Stimulated activated naive CD8-positive, alpha-beta T cell treated with anti-CD3 and anti-CD28 coated beads, Interleukin-15, Interleukin-2, amounts not matched to agents 100 U/mL and 50 U/mL, for 24 hours (primary cell): ENCODE measurements around the gene TMEM168.
"Not testable (repeated sequence)": the region's sequence is repeated elsewhere in the genome, so short reads cannot be mapped to it uniquely, and the experiment has no call there.

ENCODE experiments used
- ATAC-seq: fragments of 150-1000 bp; cut with Tn5 transposase; one replicate; pipeline ENCODE4 v1.10.0; 2021
- DNase-seq: peaks from one replicate; pipeline ENCODE4 v3.0.0; 2021

The TMEM168 gene

DNA sequence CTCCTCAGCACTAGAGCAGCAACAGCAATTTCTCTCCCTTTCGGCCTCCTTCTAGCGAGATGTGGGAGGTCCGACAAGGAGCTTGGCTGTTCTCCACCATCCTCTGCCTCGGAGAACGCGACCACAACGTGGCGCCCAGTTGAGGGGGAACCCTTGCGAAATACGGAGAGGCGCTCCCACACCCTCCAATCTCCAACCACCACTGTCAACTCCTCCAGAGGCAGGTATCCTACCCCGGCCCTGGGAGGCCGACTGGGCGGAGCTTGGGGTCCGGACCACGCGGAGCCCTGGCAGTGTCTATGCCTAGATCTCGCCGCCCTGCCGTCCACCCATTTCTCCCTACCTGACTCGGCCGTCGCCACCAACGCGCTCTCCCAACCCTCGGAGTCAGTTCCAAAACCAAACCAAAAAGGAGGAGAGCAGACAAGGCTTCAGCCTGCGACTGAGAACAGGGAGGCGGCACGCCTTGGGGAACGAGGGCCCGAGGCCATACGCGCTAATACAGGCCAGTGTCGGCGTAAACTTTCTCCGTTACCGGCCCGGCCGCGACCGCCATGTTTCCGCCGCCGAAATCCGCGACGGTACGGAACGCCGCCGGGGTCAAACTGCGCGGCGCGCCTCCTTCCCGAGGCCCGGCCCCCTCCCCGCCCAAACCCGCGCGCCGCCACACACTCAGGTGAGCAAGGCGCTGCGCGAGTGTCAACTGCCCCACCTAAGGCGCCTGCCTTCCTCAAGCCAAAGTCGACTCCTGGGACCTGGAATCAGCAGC, at the start of gene TMEM168:
TSS of gene TMEM168 (minus strand) at position 577 of the 769 bp plus-strand sequence. CDS start 5,568 bp downstream, outside the sequence.
- peak; percentile 92 for DNase-seq
- peak; percentile 94 for ATAC-seq

DNA sequence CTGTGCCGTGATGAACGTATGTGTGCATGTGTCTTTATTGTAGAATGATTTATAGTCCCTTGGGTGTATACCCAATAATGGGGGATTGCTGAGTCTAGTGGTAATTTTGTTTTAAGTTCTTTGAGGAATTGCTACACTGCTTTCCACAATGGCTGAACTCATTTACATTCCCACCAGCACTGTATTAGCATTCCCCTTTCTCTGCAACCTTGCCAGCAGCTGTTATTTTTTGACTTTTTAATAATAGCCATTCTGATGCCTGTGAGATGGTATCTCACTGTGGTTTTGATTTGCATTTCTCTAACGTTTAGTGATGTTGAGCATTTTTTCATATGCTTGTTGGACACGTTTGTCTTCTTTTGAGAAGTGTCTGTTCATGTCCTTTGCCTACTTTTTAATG, 45.7 kb upstream of the TMEM168 start:
- not testable (repeated sequence) for ATAC-seq, DNase-seq

- ATAC-seq, result no peak
- DNase-seq, result no peak
Observed at GRCh38 chr7:112833082-112833481, 42.9 kb upstream of the TMEM168 start.

DNA sequence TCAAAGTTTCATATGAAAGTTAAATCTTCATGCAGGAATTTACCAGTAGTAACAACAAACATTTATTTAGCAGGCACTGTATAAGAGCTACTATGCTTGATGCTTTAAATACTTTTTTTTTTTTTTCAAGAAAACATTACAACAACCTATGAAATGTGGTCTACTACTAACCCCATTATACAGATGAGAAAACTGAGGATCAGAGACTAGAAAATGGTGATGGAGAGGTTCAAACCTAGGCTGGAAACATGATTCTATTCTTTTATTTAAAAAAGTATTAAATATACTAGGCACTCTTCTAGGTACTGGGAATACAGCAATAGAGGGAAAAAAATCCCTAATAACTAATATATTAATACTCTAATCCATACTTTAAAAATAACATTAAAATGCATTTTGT, 40.6 kb upstream of the TMEM168 start:
- ATAC-seq (no peak), DNase-seq (no peak)

GRCh38 chr7:112828696-112829095, 38.5 kb upstream of the TMEM168 start:
- no peak for DNase-seq

GRCh38 chr7:112821345-112821744, 31.2 kb upstream of the TMEM168 start:
- DNase-seq, result no peak
- no peak for ATAC-seq

More at GRCh38 chr7:112828696-112829095, 38.5 kb upstream of the TMEM168 start:
- no peak for ATAC-seq

DNA sequence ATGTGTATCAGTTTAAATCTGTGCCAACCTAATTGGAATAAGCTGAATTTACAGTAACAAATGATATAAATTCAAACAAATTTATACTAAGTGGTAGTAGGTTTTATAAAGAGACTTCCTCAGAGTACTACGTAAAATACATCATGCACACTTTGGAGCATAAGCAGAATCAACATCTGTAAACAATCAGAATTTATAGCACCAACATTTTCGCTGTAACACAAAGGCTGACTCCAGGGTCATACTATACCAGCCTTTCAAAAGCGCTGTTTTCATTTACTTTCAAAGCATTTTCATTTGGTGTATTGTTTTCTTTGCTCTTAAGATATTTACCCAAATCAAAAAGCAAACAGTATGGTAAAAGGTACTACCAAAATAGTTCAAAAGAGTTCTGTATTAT, 29.3 kb upstream of the TMEM168 start:
- DNase-seq (no peak), ATAC-seq (no peak)

DNA sequence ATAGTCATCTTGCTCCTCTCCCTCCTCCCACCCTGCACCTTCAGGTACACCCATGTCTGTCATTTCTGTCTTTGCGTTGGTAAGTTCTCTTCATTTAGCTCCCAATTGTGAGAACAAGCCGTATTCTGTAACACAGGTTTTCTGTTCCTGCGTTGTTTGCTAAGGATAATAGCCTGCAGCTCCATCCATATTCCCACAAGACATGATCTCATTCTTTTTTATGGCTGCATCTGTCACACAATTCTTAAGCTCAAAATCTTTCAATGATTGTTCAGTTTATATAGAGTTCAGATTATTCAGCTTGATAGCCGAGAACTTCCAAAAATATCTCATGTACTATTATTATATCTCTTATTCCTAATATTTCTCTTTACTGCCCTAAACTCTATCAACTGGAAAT, 16.0 kb upstream of the TMEM168 start:
- ATAC-seq (no peak), DNase-seq (no peak)

- no peak for ATAC-seq
- no peak for DNase-seq
Observed at GRCh38 chr7:112802406-112802805, 12.2 kb upstream of the TMEM168 start.

- ATAC-seq (no peak), DNase-seq (no peak)
Observed at GRCh38 chr7:112800486-112800885, 10.3 kb upstream of the TMEM168 start.

DNA sequence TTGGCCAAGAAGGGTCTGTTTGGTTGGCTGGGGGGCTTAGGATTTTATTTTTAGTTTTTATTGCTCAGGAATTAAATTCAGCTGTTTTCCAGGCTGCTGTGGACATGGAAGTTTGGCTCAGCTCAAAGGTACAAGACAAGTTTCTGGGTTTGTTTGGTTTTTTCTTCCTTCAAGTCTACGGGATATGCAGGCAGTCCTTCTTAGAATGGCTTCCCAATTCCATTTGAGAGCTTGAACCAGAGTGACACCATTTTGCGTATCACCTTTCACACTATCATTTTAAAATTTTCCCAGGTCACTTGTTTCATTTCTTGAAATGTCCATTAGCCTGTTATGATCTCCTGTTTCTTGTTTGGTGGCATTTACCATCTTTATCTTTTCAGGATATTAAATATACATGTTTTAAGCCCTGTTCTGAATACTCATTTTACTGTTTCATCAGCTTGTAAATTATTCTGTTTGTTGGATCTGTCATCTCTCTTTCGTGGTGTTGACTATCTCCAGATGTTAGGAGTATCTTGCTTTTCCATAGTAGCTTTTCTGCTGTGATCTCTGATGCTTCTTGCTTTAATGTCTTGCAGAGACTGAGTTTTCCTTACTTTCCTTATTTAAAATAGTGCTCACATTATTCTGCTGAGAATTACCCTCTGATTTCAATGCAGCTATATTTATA, 9.4 kb upstream of the TMEM168 start:
- no peak for ATAC-seq
- DNase-seq, result no peak

GRCh38 chr7:112798274-112799159, 8.3 kb upstream of the TMEM168 start:
- DNase-seq (no peak), ATAC-seq (peak; percentile 45)

DNA sequence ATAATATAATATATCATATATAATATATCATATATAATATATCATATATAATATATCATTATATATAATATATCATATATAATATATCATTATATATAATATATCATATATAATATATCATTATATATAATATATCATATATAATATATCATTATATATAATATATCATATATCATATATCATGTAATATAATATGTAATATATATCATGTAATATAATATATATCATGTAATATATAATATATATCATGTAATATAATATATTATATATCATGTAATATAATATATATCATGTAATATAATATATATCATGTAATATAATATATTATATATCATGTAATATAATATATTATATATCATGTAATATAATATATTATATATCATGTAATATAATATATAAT, 6.4 kb upstream of the TMEM168 start:
- DNase-seq, ATAC-seq: not testable (repeated sequence)

DNA sequence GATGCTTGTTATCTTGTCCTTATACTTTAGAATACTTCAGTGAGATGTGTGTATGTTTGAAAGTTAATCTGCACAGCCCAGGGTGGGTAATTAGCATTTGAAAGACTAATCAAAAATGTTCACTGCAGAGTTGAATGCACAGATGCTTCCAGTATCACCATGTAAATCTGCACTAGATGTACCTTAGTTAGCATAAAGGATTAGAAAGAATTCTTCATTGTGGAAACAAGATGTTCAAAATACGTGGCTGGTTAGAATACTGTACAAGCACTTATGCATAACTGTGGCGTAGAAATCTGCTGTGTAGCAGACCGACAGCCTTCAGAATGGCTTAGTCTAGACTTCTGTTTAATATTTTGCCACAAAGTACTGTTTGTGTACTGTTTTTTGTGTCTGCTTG, 2.2 kb upstream of the TMEM168 start:
- ATAC-seq, result no peak

DNA sequence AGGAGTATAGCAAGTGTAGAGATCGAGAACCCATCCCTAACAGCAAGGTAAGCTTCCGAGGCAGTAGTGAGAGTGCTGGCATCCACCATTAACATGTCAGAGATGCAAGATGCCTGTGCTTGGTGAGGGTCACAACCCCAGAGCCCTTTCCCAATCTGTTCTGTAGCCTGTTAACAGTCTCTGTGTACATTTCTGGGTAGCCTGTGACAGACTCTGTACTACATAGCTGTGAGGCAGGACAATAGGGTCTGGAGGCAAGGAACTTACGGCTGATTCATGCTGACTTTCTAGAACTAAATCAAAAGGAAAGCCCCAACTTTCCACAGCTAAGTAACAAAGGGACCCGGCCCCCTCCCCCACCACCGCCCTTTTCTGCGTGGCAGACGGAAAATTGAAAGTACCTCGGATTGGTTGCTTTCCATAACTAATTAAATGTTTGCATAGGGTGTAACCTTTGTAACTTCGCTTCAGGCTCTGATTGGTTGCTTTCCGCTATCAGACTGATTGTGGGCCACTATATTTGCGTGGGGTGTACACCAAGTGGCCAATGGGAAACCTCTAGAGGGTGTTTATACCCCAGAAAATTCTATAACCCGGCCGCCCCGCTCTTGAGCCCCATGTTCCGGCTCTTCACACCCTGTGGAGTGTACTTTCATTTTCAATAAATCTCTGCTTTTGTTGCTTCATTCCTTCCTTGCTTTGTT, 1.4 kb upstream of the TMEM168 start:
- ATAC-seq (no peak), DNase-seq (no peak)

More for the DNA sequence above, 2.2 kb upstream of the TMEM168 start:
- no peak for DNase-seq

DNA sequence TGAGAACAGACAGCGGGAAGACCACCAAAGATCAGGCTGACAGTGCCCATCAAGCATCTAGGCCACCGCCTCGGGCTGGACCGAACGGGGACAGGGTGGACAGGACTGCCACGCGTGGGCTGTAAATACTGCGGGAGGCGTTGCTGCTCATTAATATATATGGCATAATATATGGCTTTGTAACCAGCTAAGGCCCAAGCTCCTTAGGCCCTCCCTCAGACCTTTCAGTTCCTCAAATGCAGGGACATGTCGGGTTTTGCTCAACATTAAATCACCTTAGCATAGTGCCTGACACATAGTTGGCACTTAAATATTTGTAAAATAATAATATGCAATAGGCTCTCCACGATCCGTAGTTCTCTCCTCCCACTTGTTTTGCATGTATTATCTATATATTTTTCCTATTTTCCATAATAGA, 402 bp upstream of the TMEM168 start:
- ATAC-seq, result no peak

GRCh38 chr7:112789453-112789816, 758 bp downstream of the TMEM168 start:
- DNase-seq (no peak), ATAC-seq (no peak)

More for the DNA sequence above, 402 bp upstream of the TMEM168 start:
- no peak for DNase-seq

DNA sequence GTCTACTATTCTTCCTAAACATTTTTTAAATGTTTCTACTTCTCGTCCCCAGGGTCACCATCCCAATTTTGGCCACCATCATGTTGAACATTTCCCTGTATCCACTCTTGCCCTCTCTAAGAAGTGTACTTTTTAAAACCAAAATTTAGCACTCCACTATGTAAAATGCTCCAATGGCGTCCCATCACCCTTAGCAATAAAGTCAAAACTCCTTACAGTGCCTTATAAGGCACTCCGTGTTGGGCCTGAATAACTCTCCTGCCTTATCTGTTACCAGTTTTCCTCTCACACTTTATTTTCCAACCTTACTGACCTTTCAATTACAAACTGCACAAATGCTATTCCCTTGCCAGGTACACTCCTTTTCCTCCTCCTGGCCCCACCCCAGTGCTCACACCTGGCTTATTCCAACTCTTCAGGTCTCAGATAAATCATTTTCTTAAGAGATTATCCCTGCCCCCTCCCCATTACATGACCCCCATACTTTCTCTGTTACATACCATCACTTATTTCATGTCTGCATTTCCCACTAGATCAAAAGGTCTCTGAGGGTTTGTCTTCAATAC, 1.3 kb downstream of the TMEM168 start:
- no peak for DNase-seq
- no peak for ATAC-seq

DNA sequence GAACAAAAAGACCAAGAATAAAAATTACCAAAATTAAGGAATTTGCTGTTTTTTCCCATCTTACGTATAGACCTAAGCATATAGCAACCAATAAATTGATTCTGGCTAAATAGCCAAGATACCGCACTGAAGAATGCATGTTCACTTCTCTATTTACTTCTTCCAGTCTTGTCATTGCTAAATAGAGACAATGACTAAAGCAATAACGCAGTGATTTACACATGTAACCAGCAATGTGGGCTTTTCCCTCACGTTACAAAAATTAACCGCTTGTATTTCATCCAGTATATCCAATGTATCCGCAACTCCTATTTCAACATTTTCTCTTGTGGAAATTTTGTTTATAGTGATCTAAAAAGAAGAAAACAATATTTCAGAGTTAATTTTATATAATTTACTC, 5.6 kb downstream of the TMEM168 start:
- ATAC-seq, result no peak
- no peak for DNase-seq

GRCh38 chr7:112782498-112782897, 7.7 kb downstream of the TMEM168 start:
- DNase-seq, result no peak
- ATAC-seq, result peak; percentile 65

GRCh38 chr7:112781558-112781957, 8.6 kb downstream of the TMEM168 start:
- no peak for ATAC-seq

GRCh38 chr7:112781110-112781509, 9.1 kb downstream of the TMEM168 start:
- ATAC-seq, result no peak
- no peak for DNase-seq

More at GRCh38 chr7:112781558-112781957, 8.6 kb downstream of the TMEM168 start:
- DNase-seq, result no peak
